ENCODE results near the gene C4orf33.

GRCh38 chr4:129117705-129118104 is 21.8 kb downstream of the C4orf33 start:
- TF ChIP-seq CTCF (IDR thresholded peaks at IDR 0.05; ENCODE audit: low read depth, low read length): no peak
- no peak for TF ChIP-seq EZH2phosphoT487 (IDR thresholded peaks at IDR 0.05; ENCODE audit: low read depth)
